Uterus (tissue), 2 donors: ENCODE results near the gene REN.

Source experiments
- POLR2A ChIP-seq, 2 donors: fragments of 450-650 bp; IDR thresholded peaks; one replicate each; pipeline ENCODE4 v1.6.1; 2016; ENCODE audit warnings: antibody characterized with exemption in 2 of 2, mild to moderate bottlenecking in 1 of 2, moderate library complexity in 1 of 2
- TF ChIP-seq, protein P1 (sequence below), 4 experiments: fragments of 200-600 bp in 2 of 4; fragments of 450-650 bp in 2 of 4; sonication (generic) in 2 of 4; IDR thresholded peaks; one replicate each; pipeline ENCODE4 v1.5.1; 2016 to 2019; ENCODE audit warnings: antibody characterized with exemption in 4 of 4, mild to moderate bottlenecking in 2 of 4, moderate library complexity in 1 of 4

DNA sequence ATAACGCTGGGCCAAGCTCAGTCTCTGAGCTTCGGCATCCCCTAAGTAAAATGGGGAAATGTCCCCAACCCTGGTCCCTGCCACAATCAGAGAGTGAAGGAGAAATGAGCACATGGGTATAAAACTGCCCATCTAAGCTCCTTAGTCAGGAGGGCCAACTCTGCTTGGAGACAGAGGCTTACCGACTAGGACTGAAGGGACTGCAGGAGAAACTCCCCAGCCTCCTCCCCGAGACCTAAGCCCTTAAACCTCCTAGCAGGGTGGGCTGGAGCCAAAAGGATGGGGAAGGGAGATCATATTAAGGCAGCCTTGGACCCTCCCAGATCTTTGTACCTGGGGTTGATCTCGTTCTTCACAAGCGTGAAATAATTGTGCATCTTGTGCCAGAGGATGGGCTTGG, 19.8 kb downstream of the REN start:
- TF ChIP-seq, protein P1, sequence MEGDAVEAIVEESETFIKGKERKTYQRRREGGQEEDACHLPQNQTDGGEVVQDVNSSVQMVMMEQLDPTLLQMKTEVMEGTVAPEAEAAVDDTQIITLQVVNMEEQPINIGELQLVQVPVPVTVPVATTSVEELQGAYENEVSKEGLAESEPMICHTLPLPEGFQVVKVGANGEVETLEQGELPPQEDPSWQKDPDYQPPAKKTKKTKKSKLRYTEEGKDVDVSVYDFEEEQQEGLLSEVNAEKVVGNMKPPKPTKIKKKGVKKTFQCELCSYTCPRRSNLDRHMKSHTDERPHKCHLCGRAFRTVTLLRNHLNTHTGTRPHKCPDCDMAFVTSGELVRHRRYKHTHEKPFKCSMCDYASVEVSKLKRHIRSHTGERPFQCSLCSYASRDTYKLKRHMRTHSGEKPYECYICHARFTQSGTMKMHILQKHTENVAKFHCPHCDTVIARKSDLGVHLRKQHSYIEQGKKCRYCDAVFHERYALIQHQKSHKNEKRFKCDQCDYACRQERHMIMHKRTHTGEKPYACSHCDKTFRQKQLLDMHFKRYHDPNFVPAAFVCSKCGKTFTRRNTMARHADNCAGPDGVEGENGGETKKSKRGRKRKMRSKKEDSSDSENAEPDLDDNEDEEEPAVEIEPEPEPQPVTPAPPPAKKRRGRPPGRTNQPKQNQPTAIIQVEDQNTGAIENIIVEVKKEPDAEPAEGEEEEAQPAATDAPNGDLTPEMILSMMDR (IDR thresholded peaks at IDR 0.05): no peak
- TF ChIP-seq POLR2A (IDR thresholded peaks at IDR 0.05): no peak
